GM18511 (cell line): ENCODE measurements around the gene KLHL7.
"Not testable (repeated sequence)": the region's sequence is repeated elsewhere in the genome, so short reads cannot be mapped to it uniquely, and the experiment has no call there.

Experiments
- ATAC-seq: cut with Tn5 transposase; IDR thresholded peaks from one replicate; pipeline ENCODE4 v1.9.1; 2021; ENCODE audit warnings: mild to moderate bottlenecking, moderate library complexity; ENCODE audit not compliant: unreplicated experiment

The KLHL7 gene

GRCh38 chr7:23212395-23212794, 106.8 kb downstream of the KLHL7 start:
- no peak for ATAC-seq

- ATAC-seq = no peak
Measured at GRCh38 chr7:23212841-23213240, 107.3 kb downstream of the KLHL7 start.

DNA sequence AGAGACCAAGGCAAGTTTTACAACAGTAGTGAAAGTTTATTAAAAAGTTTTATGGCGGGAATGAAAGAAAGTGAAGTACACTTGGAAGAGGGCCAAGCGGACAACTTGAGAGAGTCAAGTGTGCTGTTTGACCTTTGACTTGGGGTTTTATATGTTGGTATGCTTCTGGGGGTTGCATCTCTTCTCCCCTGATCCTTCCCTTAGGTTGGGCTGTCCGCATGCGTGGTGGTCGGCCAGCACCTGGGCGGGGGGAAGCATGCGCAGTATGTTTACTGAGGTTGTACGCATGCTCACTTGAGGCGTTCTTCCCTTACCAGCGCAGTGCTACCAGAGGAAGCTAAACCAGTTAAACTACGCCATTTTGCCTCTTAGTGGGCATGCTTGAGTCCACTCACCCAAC, 108.2 kb downstream of the KLHL7 start:
- no peak for ATAC-seq

GRCh38 chr7:23214423-23214822, 108.8 kb downstream of the KLHL7 start:
- ATAC-seq = no peak

DNA sequence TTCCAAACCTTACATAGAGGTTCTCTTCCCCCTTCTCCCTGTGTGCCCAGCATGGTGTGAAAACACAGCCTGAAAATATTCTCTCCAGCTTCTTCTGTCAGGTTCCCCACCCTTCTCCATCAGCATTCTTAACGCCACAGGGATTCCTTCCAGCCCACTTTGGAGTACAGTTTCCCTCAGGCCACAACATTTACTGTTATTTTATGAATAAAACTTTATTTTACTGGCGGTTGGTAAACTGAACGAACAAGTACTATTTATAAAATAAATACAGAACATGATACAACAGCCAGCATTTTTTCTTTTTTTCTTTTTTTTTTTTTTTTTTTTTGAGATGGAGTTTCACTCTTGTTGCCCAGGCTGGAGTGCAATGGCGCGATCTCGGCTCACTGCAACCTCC, 109.4 kb downstream of the KLHL7 start:
- no peak for ATAC-seq

- ATAC-seq = no peak
Measured at GRCh38 chr7:23216021-23216420, 110.4 kb downstream of the KLHL7 start.

DNA sequence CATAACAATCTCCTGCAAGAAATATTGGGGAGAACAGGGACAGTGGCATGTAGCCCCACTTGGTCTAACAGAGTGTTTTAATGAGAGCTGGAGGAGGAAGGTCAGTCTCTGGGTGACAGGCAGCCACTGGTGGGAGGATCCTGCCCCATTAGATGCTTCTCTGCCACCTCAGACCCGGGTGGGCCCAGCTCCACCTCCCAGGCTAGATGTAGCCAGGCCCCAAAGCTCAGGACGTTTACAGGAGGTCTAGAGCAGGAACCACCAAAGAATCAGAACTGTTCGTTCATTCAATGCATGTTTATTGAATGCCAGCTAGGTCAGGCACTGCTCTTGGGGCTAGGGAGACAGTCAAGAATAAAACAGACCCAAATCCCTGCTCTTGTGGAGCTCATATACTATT, 112.6 kb downstream of the KLHL7 start:
- ATAC-seq = no peak

GRCh38 chr7:23220690-23221305, 115.2 kb downstream of the KLHL7 start:
- no peak for ATAC-seq

DNA sequence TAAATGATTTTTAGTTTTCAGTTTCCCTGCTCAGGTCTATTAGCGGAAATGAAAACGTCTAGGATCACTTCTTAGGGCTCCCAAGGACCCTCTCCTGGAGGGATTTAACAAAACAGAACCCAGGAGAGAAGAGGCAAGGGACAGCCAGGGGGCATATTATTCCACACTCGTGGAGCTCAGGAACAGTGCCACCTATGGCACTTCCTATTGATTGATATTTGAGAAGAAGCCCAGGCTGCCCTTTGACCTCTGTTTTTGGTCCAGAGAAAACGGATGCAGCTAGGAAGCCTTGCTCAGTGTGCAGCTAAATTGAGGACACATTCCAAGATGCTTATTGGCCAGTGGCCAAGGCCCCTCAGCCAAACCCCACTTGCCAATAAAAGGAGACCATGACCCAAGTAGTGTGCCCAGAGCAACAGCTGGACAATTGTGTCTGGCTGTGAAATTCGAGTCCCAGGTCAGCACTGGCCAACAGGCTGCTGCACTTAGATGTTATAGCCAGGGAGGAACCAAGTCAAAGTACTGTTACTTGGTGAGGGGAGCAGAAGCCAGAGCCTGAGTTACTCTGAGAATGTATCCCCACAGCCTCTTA, 117.0 kb downstream of the KLHL7 start:
- ATAC-seq = no peak

DNA sequence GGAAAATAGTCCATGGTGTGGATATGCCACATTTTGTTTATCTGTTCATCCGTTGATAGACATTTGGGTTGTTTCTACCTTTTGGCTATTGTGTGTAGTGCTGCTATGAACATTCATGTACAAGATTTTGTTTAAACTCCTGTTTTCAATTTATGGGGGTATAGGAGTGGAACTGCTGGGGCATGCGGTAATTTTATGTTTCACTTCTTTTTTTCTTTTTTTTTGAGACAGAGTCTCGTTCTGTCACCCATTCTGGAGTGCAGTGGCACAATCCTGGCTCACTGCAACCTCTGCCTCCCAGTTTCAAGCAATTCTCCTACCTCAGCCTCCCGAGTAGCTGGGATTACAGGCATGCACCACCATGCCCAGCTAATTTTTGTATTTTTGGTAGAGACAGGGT, 118.8 kb downstream of the KLHL7 start:
- ATAC-seq = not testable (repeated sequence)

GRCh38 chr7:23226844-23227450, 121.4 kb downstream of the KLHL7 start:
- no peak for ATAC-seq
